ENCODE data around the gene DPEP1.
"Not testable (repeated sequence)": the region's sequence is repeated elsewhere in the genome, so short reads cannot be mapped to it uniquely, and the experiment has no call there.

Gene DPEP1

DNA sequence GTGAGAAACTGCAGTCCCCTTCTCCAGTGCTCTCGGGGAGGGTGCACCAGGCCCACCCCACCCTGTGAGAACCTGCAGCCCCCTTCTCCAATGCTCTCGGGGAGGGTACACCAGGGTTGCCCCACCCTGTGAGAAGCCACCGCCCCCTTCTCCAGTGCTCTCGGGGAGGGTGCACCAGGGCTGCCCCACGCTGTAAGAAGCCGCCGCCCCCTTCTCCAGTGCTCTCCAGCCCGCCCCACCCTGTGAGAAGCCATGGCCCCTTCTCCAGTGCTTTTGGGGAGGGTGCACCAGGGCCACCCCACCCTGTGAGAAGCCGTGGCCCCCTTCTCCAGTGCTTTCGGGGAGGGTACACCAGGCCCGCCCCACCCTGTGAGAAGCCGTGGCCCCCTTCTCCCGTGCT lies 56.3 kb downstream of the DPEP1 start:
- no peaks in the 10 kb centered on the region for H3K36me3 ChIP-seq (ENCODE audit: insufficient read depth, low read length)
- H3K79me2 ChIP-seq (ENCODE audit: insufficient read depth, low read length): no peaks in the 10 kb centered on the region
- no peaks in the 10 kb centered on the region for H3F3A ChIP-seq (ENCODE audit: low read depth)
- H3K9me3 ChIP-seq (ENCODE audit: insufficient read depth, low read depth, low read length): no peaks in the 10 kb centered on the region
- no peaks in the 10 kb centered on the region for H4K20me1 ChIP-seq (ENCODE audit: insufficient read depth, low read length, poor library complexity, severe bottlenecking)
- no peaks in the 10 kb centered on the region for H3K9me2 ChIP-seq (replicated peaks; ENCODE audit: low read depth, low read length)
- no peak overlapping the region for H3K4me2 ChIP-seq (ENCODE audit: low read depth, low read length, poor library complexity, severe bottlenecking)
- H3K4me3 ChIP-seq (ENCODE audit: low read length, poor library complexity, severe bottlenecking): no peak overlapping the region
- TF ChIP-seq, protein P1, sequence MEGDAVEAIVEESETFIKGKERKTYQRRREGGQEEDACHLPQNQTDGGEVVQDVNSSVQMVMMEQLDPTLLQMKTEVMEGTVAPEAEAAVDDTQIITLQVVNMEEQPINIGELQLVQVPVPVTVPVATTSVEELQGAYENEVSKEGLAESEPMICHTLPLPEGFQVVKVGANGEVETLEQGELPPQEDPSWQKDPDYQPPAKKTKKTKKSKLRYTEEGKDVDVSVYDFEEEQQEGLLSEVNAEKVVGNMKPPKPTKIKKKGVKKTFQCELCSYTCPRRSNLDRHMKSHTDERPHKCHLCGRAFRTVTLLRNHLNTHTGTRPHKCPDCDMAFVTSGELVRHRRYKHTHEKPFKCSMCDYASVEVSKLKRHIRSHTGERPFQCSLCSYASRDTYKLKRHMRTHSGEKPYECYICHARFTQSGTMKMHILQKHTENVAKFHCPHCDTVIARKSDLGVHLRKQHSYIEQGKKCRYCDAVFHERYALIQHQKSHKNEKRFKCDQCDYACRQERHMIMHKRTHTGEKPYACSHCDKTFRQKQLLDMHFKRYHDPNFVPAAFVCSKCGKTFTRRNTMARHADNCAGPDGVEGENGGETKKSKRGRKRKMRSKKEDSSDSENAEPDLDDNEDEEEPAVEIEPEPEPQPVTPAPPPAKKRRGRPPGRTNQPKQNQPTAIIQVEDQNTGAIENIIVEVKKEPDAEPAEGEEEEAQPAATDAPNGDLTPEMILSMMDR (conservative IDR thresholded peaks at IDR 0.05; ENCODE audit: low read length): no peak
- no peak for TF ChIP-seq EZH2phosphoT487 (IDR thresholded peaks at IDR 0.05; ENCODE audit: borderline replicate concordance)
- no peak overlapping the region for H3K9ac ChIP-seq (ENCODE audit: low read depth, low read length, poor library complexity, severe bottlenecking)
- H2AFZ ChIP-seq (ENCODE audit: low read length): no peak overlapping the region
- no peaks in the 10 kb centered on the region for H3K27me3 ChIP-seq (ENCODE audit: insufficient read depth, low read length, poor library complexity, severe bottlenecking)
- H3K4me1 ChIP-seq (ENCODE audit: insufficient read depth, low read length, poor library complexity, severe bottlenecking): peaks cover 30% of the 10 kb centered on the region

DNA sequence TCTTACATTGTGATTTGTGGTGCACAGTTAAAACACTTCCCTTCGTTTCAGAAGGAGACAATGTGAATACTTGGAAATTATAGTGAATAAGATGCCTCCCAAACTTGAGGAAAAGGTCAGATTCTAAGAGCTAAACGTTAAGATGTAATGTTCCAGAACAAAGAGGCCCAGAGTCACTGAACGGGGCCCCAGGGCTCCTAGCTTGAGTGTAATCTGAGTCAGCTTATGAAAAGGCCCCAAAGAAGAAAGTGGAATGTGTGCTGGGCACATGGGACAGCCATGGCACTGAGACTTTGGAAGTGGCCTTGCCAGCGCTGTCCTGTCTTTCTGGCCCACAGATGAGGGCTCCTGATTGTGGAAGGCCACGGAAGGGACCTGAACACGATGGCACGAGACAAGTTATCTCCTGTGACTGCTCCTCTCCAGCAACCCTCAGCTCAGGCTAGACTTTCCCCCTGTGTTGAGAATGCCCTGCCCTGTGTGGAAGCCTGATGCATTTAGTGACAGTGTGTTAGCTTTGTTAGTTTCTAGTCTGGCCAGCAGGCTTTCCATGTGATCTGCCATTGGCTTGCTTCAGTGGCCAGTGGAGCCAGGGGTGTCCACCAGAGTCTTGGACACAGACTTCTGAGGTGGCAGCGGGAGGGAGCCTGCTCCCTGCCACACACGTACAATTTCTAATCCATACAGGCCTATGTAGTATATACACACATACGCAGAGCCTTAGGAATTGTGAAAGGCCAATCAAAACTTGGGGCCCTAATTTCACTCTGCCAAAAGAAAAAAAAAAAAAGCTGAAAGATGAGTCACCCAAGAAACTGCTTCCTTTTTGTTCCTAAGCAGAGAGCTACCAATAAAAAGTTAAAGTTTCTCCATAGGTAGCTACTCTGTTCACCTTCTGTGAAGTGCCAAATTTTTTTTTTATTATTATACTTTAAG lies 57.3 kb downstream of the DPEP1 start:
- Histone ChIP-seq H3K9me3 (ENCODE audit: insufficient read depth, low read depth, low read length) (no peaks in the 10 kb centered on the region), H3K9me2 (replicated peaks; ENCODE audit: low read depth, low read length) (no peaks in the 10 kb centered on the region), H3F3A (ENCODE audit: low read depth) (no peaks in the 10 kb centered on the region), H3K9ac (ENCODE audit: low read depth, low read length, poor library complexity, severe bottlenecking) (no peak overlapping the region), H3K79me2 (ENCODE audit: insufficient read depth, low read length) (no peaks in the 10 kb centered on the region), H3K36me3 (ENCODE audit: insufficient read depth, low read length) (no peaks in the 10 kb centered on the region), H2AFZ (ENCODE audit: low read length) (no peak overlapping the region), H3K4me1 (ENCODE audit: insufficient read depth, low read length, poor library complexity, severe bottlenecking) (peaks cover 30% of the 10 kb centered on the region), H3K4me3 (ENCODE audit: low read length, poor library complexity, severe bottlenecking) (no peak overlapping the region), H3K27me3 (ENCODE audit: insufficient read depth, low read length, poor library complexity, severe bottlenecking) (no peaks in the 10 kb centered on the region), H4K20me1 (ENCODE audit: insufficient read depth, low read length, poor library complexity, severe bottlenecking) (no peaks in the 10 kb centered on the region), H3K4me2 (ENCODE audit: low read depth, low read length, poor library complexity, severe bottlenecking) (peak overlapping the region; percentile 39)
- TF ChIP-seq, protein P1 (conservative IDR thresholded peaks at IDR 0.05; ENCODE audit: low read length): no peak
- TF ChIP-seq EZH2phosphoT487 (IDR thresholded peaks at IDR 0.05; ENCODE audit: borderline replicate concordance): no peak

DNA sequence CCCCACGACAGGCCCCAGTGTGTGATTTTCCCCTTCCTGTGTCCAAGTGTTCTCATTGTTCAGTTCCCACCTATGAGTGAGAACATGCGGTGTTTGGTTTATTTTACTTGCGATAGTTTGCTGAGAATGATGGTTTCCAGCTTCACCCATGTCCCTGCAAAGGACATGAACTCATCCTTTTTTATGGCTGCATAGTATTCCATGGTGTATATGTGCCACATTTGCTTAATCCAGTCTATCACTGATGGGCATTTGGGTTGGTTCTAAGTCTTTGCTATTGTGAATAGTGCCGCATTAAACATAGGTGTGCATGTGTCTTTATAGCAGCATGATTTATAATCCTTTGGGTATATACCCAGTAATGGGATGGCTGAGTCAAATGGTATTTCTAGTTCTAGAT lies 58.1 kb downstream of the DPEP1 start:
- not testable (repeated sequence) for H3K9me2 ChIP-seq (replicated peaks; ENCODE audit: low read depth, low read length); H3K9ac ChIP-seq (ENCODE audit: low read depth, low read length, poor library complexity, severe bottlenecking); H3K27me3 ChIP-seq (ENCODE audit: insufficient read depth, low read length, poor library complexity, severe bottlenecking)

More for the DNA sequence above, 58.1 kb downstream of the DPEP1 start:
- not testable (repeated sequence) for H4K20me1 ChIP-seq (ENCODE audit: insufficient read depth, low read length, poor library complexity, severe bottlenecking); H3F3A ChIP-seq (ENCODE audit: low read depth); H3K4me3 ChIP-seq (ENCODE audit: low read length, poor library complexity, severe bottlenecking); H3K79me2 ChIP-seq (ENCODE audit: insufficient read depth, low read length); H3K9me3 ChIP-seq (ENCODE audit: insufficient read depth, low read depth, low read length); H3K36me3 ChIP-seq (ENCODE audit: insufficient read depth, low read length); H3K4me2 ChIP-seq (ENCODE audit: low read depth, low read length, poor library complexity, severe bottlenecking); H2AFZ ChIP-seq (ENCODE audit: low read length)
- peaks cover 30% of the 10 kb centered on the region for H3K4me1 ChIP-seq (ENCODE audit: insufficient read depth, low read length, poor library complexity, severe bottlenecking)
